GM06990 (cell line): ENCODE results near the gene SEMA4A.
"Not testable (repeated sequence)": the region's sequence is repeated elsewhere in the genome, so short reads cannot be mapped to it uniquely, and the experiment has no call there.

Experiments used
- DNase-seq: peaks from one replicate; pipeline ENCODE4 v3.0.0-alpha.2; 2011; ENCODE audit not compliant: insufficient read length; ENCODE audit errors: extremely low read depth
- H3K27me3 ChIP-seq: replicated peaks from 2 replicates; pipeline ENCODE4 v1.6.0; 2011; ENCODE audit warnings: low read length; ENCODE audit not compliant: control insufficient read depth, insufficient read depth
- H3K36me3 ChIP-seq: 2 replicates; pipeline ENCODE4 v1.5.1; 2011; ENCODE audit warnings: low read length; ENCODE audit not compliant: control insufficient read depth, insufficient read depth
- H3K4me3 ChIP-seq: replicated peaks from 2 replicates; pipeline ENCODE4 v1.5.1; 2011; ENCODE audit warnings: low read depth, mild to moderate bottlenecking, control low read depth, low read length
- CTCF ChIP-seq: IDR thresholded peaks from 2 replicates; pipeline ENCODE4 v1.5.1; 2011; ENCODE audit warnings: low read length, control low read depth, mild to moderate bottlenecking, inconsistent platforms; ENCODE audit not compliant: insufficient read depth, poor library complexity, severe bottlenecking

The SEMA4A gene

GRCh38 chr1:156167536-156167935 is 14.2 kb downstream of the SEMA4A start:
- no peak for TF ChIP-seq CTCF
- no peak for DNase-seq
- Histone ChIP-seq H3K4me3 (no peak overlapping the region), H3K27me3 (no peaks in the 10 kb centered on the region), H3K36me3 (peaks cover 18% of the 10 kb centered on the region)

- DNase-seq: no peak
- Histone ChIP-seq H3K27me3 (no peaks in the 10 kb centered on the region), H3K36me3 (peaks cover 43% of the 10 kb centered on the region), H3K4me3 (no peak overlapping the region)
- no peak for TF ChIP-seq CTCF
Measured at GRCh38 chr1:156172696-156173470, 19.5 kb downstream of the SEMA4A start.

GRCh38 chr1:156176610-156177210 is 23.3 kb downstream of the SEMA4A start:
- peaks cover 37% of the 10 kb centered on the region for H3K36me3 ChIP-seq
- no peaks in the 10 kb centered on the region for H3K27me3 ChIP-seq
- no peak for TF ChIP-seq CTCF
- no peak for DNase-seq
- no peak overlapping the region for H3K4me3 ChIP-seq

GRCh38 chr1:156177919-156178654 is 24.7 kb downstream of the SEMA4A start:
- Histone ChIP-seq H3K27me3 (no peaks in the 10 kb centered on the region), H3K36me3 (peaks cover 29% of the 10 kb centered on the region), H3K4me3 (no peak overlapping the region)
- no peak for TF ChIP-seq CTCF
- DNase-seq: no peak

GRCh38 chr1:156180471-156180870 is 27.1 kb downstream of the SEMA4A start:
- no peak for DNase-seq
- TF ChIP-seq CTCF: no peak
- Histone ChIP-seq H3K27me3 (no peaks in the 10 kb centered on the region), H3K36me3 (peaks cover 16% of the 10 kb centered on the region), H3K4me3 (no peak overlapping the region)

GRCh38 chr1:156181391-156181924 is 28.1 kb downstream of the SEMA4A start:
- not testable (repeated sequence) for H3K4me3 ChIP-seq, DNase-seq, H3K27me3 ChIP-seq
- peaks cover 10% of the 10 kb centered on the region for H3K36me3 ChIP-seq

GRCh38 chr1:156182010-156182779 is 28.8 kb downstream of the SEMA4A start:
- H3K27me3 ChIP-seq, DNase-seq, H3K4me3 ChIP-seq, H3K36me3 ChIP-seq: not testable (repeated sequence)
